Glutamatergic neuron (in vitro differentiated cells): ENCODE results near the gene DCP2. TPM values are rescaled to one million over a fixed set of nuclear protein-coding genes. Genes with fewer than 3 reads are reported as not detected.
A peak's percentile ranks its signal among the peaks of the same experiment; 100 is the strongest.

Experiments
- DNase-seq: peaks from one replicate; pipeline ENCODE4 v3.0.0; 2022
- H3K27ac Mint-ChIP-seq: one replicate; pipeline ENCODE4 v1.8.0; 2020; ENCODE audit warnings: mild to moderate bottlenecking, mixed read lengths, inconsistent platforms; ENCODE audit not compliant: unreplicated experiment
- H3K27me3 Mint-ChIP-seq: one replicate; pipeline ENCODE4 v1.8.0; 2020; ENCODE audit warnings: mild to moderate bottlenecking, moderate library complexity, mixed read lengths, inconsistent platforms; ENCODE audit not compliant: unreplicated experiment
- H3K36me3 Mint-ChIP-seq: one replicate; pipeline ENCODE4 v1.8.0; 2020; ENCODE audit warnings: mild to moderate bottlenecking, mixed read lengths, inconsistent platforms; ENCODE audit not compliant: unreplicated experiment
- H3K4me1 Mint-ChIP-seq: one replicate; pipeline ENCODE4 v1.8.0; 2020; ENCODE audit warnings: mild to moderate bottlenecking, low read depth, mixed read lengths, inconsistent platforms; ENCODE audit not compliant: unreplicated experiment
- H3K4me3 Mint-ChIP-seq: one replicate; pipeline ENCODE4 v1.8.0; 2020; ENCODE audit warnings: mild to moderate bottlenecking, mixed read lengths, inconsistent platforms; ENCODE audit not compliant: unreplicated experiment
- H3K9me3 Mint-ChIP-seq: one replicate; pipeline ENCODE4 v1.8.0; 2020; ENCODE audit warnings: mild to moderate bottlenecking, moderate library complexity, mixed read lengths, inconsistent platforms; ENCODE audit not compliant: unreplicated experiment
- CTCF ChIP-seq: fragments of 200-600 bp; sonication (generic); IDR thresholded peaks from one replicate; pipeline ENCODE4 v1.5.0; 2021; ENCODE audit not compliant: partially characterized antibody, unreplicated experiment
- total RNA-seq: library from RNA; stranded (reverse); fragmentation: NEBNext Ultra II Directional; extraction: Animal tissue kit (Norgen Biotek cat#: 25700); gene quantifications from one replicate; pipeline ENCODE4 v1.2.1, GENCODE V29; 2021; ENCODE audit not compliant: unreplicated experiment

DCP2 gene
- total RNA-seq, 1 donor from 2014 or later = 117 TPM

- no peak overlapping the region for H3K4me3 Mint-ChIP-seq
- no peak for TF ChIP-seq CTCF
- peaks cover 38% of the 10 kb centered on the region for H3K4me1 Mint-ChIP-seq
- peaks cover 19% of the 10 kb centered on the region for H3K9me3 Mint-ChIP-seq
- peaks cover 14% of the 10 kb centered on the region for H3K36me3 Mint-ChIP-seq
- no peak for DNase-seq
- peaks cover 9% of the 10 kb centered on the region for H3K27me3 Mint-ChIP-seq
- H3K27ac Mint-ChIP-seq = peak overlapping the region; percentile 97
Measured at GRCh38 chr5:113058269-113058668, 81.7 kb downstream of the DCP2 start.

GRCh38 chr5:113058706-113059226 is 82.2 kb downstream of the DCP2 start:
- TF ChIP-seq CTCF = no peak
- peaks cover 12% of the 10 kb centered on the region for H3K27me3 Mint-ChIP-seq
- peak overlapping the region; percentile 97 for H3K27ac Mint-ChIP-seq
- H3K4me3 Mint-ChIP-seq = peak overlapping the region; percentile 77
- peaks cover 15% of the 10 kb centered on the region for H3K36me3 Mint-ChIP-seq
- no peak for DNase-seq
- H3K4me1 Mint-ChIP-seq = peaks cover 40% of the 10 kb centered on the region
- H3K9me3 Mint-ChIP-seq = peaks cover 19% of the 10 kb centered on the region

- peaks cover 38% of the 10 kb centered on the region for H3K4me1 Mint-ChIP-seq
- DNase-seq = peak; percentile 86
- TF ChIP-seq CTCF = no peak
- H3K27ac Mint-ChIP-seq = peak overlapping the region; percentile 97
- peak overlapping the region; percentile 77 for H3K4me3 Mint-ChIP-seq
- peaks cover 12% of the 10 kb centered on the region for H3K27me3 Mint-ChIP-seq
- H3K36me3 Mint-ChIP-seq = peaks cover 15% of the 10 kb centered on the region
- H3K9me3 Mint-ChIP-seq = peaks cover 19% of the 10 kb centered on the region
Measured at GRCh38 chr5:113059232-113060040, 82.8 kb downstream of the DCP2 start.

- no peak for TF ChIP-seq CTCF
- no peak overlapping the region for H3K27ac Mint-ChIP-seq
- peaks cover 15% of the 10 kb centered on the region for H3K36me3 Mint-ChIP-seq
- DNase-seq = no peak
- peaks cover 12% of the 10 kb centered on the region for H3K27me3 Mint-ChIP-seq
- H3K4me3 Mint-ChIP-seq = no peak overlapping the region
- peaks cover 19% of the 10 kb centered on the region for H3K9me3 Mint-ChIP-seq
- peaks cover 40% of the 10 kb centered on the region for H3K4me1 Mint-ChIP-seq
Measured at GRCh38 chr5:113060408-113061025, 83.9 kb downstream of the DCP2 start.
